Endometrial microvascular endothelial cells (primary cell): Measurements from ENCODE around the gene GOLM1. TPM values are rescaled to one million over a fixed set of nuclear protein-coding genes. Genes with fewer than 3 reads are reported as not detected.

Source experiments
- in situ Hi-C: cut with HindIII; loops from 2 replicates; pipeline ENCODE4 v1.10.0; 2017; ENCODE audit warnings: low sequenced_read_pairs, low pct_unique_long_range_greater_than_20kb; ENCODE audit errors: inconsistent ontology term
- total RNA-seq: library from RNA; depleted of rRNA; stranded (reverse); fragments of >200 nt; gene quantifications from one replicate; pipeline ENCODE4 v1.2.3, GENCODE V29; 2015; ENCODE audit errors: inconsistent ontology term

GOLM1 gene
- total RNA-seq, 1 donor from 2014 or later, result 88.6 TPM

DNA sequence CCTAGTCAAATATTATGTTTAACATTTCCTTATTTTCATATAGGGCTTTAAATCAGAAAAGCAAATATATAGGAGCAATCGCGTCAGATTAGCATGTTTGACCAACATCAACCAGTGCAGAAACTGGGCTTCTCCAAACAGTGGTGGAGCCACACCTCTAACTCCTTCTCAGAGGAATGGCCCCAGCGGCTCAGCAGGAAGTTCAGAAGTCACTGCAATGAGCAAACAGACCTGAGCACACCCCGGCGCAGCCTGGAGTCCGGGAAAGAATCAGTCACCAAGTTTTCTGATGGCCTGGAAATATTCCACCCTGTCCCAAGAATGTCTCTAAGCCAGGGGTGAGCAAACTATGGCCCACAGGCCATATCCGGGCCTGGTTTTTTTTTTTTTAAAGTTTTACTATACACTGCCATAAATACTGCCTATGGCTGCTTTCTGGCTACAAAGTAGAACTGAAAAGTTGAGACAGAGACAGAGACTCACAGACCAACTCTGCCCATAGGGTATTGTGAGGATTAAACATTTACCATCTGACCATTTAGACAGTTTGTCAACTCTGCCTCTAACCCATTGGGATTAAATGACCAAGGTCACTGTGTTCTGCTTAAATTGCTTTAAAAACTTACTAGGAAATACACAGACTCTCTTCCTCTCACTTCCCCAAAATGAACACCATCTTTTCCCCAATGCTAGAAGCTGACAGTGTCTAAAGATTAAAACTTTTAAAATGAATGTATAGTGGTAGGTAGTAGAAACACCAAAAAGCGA is 5.4 kb downstream of the GOLM1 start:
- in situ Hi-C loops, result no loop called here

GRCh38 chr9:86091477-86091876 is 7.9 kb downstream of the GOLM1 start:
- in situ Hi-C loops, result no loop called here

- in situ Hi-C loops, result no loop called here
Observed at GRCh38 chr9:86082870-86083269, 16.5 kb downstream of the GOLM1 start.

GRCh38 chr9:86079865-86080469 is 19.4 kb downstream of the GOLM1 start:
- in situ Hi-C loops, result no loop called here

GRCh38 chr9:86079421-86079831 is 19.9 kb downstream of the GOLM1 start:
- in situ Hi-C loops, result no loop called here

- in situ Hi-C loops, result no loop called here
Observed at GRCh38 chr9:86078731-86079130, 20.6 kb downstream of the GOLM1 start.

DNA sequence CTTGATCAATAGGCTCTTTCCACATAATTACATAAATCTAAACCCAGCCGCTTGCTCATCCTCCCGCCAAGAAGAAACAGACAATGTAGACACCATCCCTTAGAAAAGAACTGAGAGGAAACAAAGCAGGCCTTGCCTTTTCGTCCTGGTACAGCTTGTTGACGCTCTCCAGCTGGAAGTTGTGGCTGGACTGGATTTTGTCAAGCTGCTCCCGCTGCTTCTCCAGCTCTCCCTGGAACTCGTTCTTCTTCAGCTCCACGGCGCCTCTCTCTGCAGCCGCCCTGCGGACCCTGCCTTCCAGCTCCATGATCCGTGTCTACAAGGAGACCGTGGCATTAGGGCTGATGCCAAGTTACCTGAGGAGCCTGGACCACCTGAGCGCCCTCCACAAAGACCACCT is 22.1 kb downstream of the GOLM1 start:
- in situ Hi-C loops, result no loop called here

DNA sequence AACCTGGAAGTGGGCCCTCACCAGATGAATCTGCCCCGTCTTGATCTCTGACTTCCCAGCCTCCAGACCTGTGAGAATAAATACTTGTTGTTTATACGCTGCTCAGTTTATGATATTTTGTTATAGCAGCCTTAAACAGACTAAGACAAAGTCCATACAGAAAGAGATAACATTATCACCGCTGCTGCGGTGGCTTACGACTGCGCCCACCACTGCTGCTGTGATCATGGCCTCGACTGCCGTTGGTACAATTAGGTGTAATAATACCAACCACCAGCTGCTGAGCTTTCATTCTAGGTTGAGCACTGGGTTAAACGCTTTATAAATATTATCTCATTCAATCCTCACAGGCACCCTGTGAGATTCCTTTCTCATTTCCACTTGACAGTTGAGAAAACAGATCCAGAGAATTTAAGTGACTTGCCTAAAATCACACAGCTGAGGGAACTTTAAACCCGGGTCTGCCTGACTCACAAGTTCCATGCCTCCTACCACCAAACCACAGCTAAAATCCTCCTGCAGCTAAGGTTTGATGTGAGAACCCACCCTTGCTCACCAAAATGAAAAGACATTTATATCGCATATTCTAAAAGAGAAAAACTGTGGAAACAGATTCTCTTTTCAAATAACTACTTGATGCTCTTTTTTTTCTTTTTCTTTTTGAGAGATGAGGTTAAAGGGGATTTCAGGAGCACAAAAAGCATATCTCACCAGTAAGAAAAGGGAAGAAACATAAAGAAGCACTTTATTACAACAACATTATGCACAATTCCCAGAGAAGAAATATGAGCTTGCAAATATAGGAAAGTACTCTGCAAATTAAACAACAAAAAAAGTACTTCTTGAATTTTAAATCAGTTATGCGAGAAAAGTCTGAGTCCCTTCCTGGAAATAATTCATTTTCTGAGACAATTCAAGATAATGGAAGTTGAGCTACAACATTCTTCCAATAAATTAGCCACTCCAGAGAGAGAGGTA is 23.9 kb downstream of the GOLM1 start:
- in situ Hi-C loops, result no loop called here

DNA sequence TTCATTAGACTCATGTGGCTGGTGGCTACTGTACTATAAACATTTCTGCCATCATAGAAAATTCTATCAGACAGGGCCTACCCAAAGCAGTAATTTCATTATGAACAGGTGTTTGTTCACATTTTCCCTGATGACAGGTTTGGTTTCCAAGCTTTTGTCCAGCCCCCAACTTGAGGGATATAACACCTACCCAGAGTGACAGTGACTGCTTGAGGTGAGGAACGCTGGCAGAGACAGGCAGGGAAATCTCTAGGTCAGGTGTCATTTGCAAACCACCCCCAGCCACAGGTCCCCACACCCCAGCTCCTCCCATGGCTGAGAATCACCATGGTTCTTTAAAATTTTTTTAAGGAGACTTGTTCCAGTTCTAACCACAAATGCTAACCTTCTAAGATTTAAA is 25.5 kb downstream of the GOLM1 start:
- in situ Hi-C loops, result no loop called here

DNA sequence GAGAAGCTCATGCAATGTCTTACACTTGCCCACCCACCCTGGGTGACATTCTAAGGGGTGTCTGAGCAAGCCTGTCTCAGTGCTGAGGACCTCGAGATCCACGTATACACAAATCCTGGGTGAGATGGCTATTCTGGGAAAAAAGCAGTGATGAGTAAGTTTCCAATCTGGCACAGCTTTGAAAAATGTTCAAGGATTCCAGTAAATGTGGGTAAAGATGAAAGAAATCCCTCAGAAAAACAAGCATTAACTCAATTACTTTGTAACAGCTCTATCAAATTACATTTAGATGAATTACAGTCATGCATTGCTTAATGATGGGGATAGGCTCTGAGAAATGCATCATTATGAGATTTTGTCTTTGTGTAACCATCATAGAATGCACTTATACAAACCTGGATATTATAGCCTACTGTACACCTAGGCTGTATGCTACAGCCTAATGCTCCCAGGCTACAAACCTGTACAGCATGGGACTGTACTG is 26.9 kb downstream of the GOLM1 start:
- in situ Hi-C loops, result no loop called here

GRCh38 chr9:86069206-86069869 is 30.0 kb downstream of the GOLM1 start:
- in situ Hi-C loops, result no loop called here

- in situ Hi-C loops, result no loop called here
Observed at GRCh38 chr9:86064220-86064619, 35.1 kb downstream of the GOLM1 start.

DNA sequence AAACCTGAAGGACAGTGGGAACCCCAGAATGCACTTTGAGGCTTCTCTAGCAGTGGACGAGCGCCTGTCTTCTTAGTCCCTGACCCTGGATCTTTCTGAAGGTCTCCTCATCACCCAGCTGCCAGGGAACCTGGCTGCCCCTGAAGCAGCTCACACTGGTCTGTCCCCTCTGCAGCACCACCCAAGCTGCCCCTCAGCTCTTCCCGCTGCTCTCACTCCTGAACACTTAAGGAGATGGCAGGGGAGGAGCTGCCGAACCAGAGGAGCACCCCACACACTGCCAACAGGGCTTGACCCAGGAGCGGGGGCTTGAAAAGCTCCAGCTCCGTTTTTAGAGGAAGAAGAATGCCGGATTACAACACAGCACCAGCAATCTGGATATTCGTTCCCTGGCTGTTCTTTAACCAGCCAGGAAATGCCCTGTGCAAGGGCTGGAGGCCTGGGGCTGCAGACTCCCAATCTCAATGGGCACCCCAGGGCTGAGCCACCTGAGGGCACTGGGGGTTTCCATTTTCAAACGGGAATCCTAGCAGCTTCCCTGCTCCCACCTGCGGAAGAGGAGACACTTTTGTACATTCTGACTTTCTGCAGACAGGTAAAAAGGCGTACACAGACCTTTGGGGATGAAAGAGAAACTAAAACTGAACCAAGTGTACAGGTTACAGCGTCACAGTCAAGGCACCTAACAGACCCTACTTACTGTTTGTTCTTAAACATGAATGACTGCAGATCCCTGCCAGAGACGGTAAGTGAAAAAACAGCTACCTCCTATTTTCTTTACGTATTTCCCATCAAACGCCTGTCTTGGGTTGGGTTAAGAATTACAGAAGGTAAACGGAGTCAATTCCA is 36.3 kb downstream of the GOLM1 start:
- in situ Hi-C loops, result no loop called here

DNA sequence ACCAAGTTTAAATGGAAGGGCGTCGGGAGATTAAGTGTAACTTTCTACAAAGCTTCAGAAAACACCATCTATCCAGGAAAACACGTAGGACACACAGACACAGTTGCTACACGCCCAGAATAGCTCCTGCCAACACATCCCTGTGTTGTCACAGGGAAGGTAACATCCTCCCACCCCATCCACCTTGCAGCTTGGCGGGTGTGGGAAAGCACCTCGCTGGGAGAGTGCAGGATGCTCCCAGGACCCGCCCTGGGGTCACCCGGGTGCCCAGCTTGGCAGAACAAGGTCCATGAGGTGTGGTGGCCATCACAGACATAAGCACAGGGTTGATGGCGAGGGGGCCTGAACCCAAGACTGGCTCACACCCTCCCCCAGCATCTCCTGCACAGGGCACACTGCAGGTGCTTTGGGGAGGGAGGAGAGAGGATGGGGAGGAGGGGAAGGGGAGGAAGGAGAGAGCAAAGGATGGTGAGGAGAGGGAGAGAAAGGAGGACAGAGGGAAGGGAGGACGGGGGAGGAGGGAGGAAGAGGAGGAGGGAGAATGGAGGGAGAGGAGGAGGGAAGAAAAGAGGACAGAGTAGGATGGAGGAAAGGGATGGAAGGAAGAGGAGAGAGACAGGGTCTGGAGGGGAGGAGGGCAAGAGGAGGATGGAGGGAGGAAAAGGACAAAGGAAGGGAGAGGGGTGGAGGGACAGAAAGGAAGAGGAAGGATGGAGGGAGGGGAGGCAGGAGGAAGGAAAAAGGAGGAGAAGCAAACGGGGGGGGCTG is 37.2 kb downstream of the GOLM1 start:
- in situ Hi-C loops, result no loop called here

GRCh38 chr9:86057491-86057890 is 41.9 kb downstream of the GOLM1 start:
- in situ Hi-C loops, result no loop called here

GRCh38 chr9:86054695-86055094 is 44.7 kb downstream of the GOLM1 start:
- in situ Hi-C loops, result no loop called here
